B cell (primary cell): ENCODE results near the gene IL36G.

ENCODE experiments used
- EZH2 ChIP-seq: IDR thresholded peaks from 2 replicates; pipeline ENCODE4 v1.6.1; 2012; ENCODE audit warnings: borderline replicate concordance, low read depth, mild to moderate bottlenecking, moderate library complexity, low read length; ENCODE audit not compliant: insufficient read depth, poor library complexity, severe bottlenecking
- TF ChIP-seq, protein P1 (sequence below): fragments of 200-600 bp; IDR thresholded peaks from one replicate; pipeline ENCODE4 v1.8.0; 2022; ENCODE audit warnings: antibody characterized with exemption, mild to moderate bottlenecking

DNA sequence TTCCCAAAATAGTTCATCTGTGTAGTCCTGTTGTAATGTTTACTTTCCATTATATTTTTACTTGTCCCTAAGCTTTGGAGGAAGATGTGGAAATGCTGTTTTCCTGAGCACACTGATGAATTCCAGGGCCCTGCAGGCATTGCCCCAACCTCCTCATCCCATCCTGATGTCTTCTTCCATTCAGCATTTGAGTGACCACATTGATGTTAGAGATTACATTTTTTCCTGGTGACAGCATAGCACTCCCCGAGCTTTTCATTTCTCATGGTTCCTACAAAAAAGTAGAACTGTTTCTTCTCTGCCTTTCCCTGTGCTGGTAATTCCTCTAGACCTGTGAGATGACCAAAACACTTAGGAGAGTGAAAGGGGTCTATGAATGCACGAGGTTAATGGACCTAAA lies 32.3 kb downstream of the IL36G start:
- TF ChIP-seq, protein P1, sequence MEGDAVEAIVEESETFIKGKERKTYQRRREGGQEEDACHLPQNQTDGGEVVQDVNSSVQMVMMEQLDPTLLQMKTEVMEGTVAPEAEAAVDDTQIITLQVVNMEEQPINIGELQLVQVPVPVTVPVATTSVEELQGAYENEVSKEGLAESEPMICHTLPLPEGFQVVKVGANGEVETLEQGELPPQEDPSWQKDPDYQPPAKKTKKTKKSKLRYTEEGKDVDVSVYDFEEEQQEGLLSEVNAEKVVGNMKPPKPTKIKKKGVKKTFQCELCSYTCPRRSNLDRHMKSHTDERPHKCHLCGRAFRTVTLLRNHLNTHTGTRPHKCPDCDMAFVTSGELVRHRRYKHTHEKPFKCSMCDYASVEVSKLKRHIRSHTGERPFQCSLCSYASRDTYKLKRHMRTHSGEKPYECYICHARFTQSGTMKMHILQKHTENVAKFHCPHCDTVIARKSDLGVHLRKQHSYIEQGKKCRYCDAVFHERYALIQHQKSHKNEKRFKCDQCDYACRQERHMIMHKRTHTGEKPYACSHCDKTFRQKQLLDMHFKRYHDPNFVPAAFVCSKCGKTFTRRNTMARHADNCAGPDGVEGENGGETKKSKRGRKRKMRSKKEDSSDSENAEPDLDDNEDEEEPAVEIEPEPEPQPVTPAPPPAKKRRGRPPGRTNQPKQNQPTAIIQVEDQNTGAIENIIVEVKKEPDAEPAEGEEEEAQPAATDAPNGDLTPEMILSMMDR: no peak
- no peak for TF ChIP-seq EZH2
